ENCODE measurements around the gene ABHD1.
"Not testable (repeated sequence)": the region's sequence is repeated elsewhere in the genome, so short reads cannot be mapped to it uniquely, and the experiment has no call there.

The ABHD1 gene

GRCh38 chr2:27123302-27124150 is at the start of gene ABHD1:
TSS of gene ABHD1 (plus strand) at chr2:27123815. CDS start at chr2:27123949, 134 bp downstream.
- DNase-seq (ENCODE audit: low read depth in 4 of 4, low spot score in 1 of 4): peak in 3 of 4 experiments; percentile 24 to 49 (median 24)

DNA sequence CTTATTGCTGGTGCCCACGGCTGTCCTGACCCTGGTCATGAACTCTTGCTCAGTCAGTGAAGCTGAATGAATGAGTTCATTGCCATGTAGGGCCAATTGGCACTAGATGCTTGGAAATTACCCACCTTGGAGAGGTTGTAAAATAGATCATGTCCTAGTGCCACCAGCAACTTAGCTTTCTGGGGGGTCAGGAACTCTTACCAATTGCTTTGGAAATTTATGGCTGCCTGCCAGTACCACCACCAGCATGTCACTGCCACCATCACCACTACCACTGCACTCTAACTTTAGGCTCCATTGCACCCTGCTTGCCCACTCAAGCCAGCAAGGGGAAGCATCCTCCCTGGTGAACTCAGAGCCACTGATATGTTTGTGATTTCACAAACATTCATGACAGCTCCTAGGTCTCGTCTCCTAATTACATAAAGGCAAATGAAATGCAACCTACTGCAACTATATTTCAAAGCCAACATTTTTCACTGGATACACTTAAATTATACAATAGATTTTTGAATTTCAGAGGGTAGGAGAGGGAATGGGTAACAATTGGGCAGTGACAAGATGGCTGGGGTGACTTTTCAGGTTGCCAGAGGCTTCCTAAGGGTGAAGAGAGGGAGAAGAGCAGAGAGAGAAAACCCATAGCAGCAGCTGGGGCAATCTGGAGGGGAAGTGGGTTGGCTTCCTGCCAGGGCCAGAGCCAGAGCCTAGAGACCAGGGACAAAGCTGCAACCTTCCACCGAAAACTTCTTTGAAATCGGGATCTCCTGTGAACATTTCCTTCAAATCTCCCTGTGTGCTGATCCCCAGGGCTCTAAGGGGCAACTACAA is 48.7 kb upstream of the ABHD1 start:
- DNase-seq (ENCODE audit: low read depth in 4 of 4, low spot score in 1 of 4): no peak

GRCh38 chr2:27075566-27075871 is 48.1 kb upstream of the ABHD1 start:
- DNase-seq (ENCODE audit: low read depth in 4 of 4, low spot score in 1 of 4): not testable (repeated sequence)

- DNase-seq (ENCODE audit: low read depth in 4 of 4, low spot score in 1 of 4): no peak
These were observed 47.3 kb upstream of the ABHD1 start for GRCh38 chr2:27076323-27076722.

DNA sequence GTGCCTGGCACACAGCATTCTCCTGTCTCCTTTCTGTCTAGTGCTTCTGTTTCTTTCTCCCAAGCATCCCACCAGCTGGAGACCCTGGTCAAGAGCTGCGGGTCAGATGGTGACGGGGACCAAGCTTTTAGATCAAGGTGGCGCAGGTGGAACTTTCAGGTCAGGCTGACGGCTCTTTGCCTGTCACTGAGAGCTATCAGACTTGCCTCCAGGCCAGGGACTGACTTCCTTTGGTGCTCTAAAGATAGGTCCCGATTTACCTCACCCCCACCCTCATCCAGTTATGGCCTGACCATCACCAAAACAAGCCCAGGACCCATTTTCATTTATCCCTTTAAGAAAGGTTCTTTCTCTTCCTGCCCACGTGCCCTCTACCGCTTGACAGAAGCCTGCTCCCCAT is 46.4 kb upstream of the ABHD1 start:
- DNase-seq (ENCODE audit: low read depth in 4 of 4, low spot score in 1 of 4): no peak

GRCh38 chr2:27078267-27079194 is 45.1 kb upstream of the ABHD1 start, which contains the start of gene EMILIN1:
TSS of gene EMILIN1 (plus strand) at chr2:27078615. CDS start at chr2:27079066, 451 bp downstream.
- DNase-seq (ENCODE audit: low read depth in 4 of 4, low spot score in 1 of 4): no peak

- no peak for DNase-seq (ENCODE audit: low read depth in 4 of 4, low spot score in 1 of 4)
These were observed 44.1 kb upstream of the ABHD1 start for GRCh38 chr2:27079233-27080139.

DNA sequence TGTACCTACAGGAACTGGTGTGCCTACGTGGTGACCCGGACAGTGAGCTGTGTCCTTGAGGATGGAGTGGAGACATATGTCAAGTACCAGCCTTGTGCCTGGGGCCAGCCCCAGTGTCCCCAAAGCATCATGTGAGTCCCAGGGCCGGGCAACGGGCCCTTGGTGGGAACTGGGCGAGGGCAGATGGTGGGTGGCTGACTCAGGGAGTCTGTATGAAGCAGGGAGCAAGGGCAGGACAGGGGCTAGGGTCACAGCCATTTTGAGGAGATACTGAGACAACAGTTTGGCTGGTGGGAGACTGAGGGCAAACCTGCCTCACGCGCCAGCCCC is 43.5 kb upstream of the ABHD1 start:
- no peak for DNase-seq (ENCODE audit: low read depth in 4 of 4, low spot score in 1 of 4)

GRCh38 chr2:27080603-27080936 is 43.0 kb upstream of the ABHD1 start:
- DNase-seq (ENCODE audit: low read depth in 4 of 4, low spot score in 1 of 4): no peak

GRCh38 chr2:27081984-27082772 is 41.4 kb upstream of the ABHD1 start:
- DNase-seq (ENCODE audit: low read depth in 4 of 4, low spot score in 1 of 4): no peak

GRCh38 chr2:27082773-27083409 is 40.7 kb upstream of the ABHD1 start:
- no peak for DNase-seq (ENCODE audit: low read depth in 4 of 4, low spot score in 1 of 4)

- no peak for DNase-seq (ENCODE audit: low read depth in 4 of 4, low spot score in 1 of 4)
These were observed 40.0 kb upstream of the ABHD1 start for GRCh38 chr2:27083410-27084296.

DNA sequence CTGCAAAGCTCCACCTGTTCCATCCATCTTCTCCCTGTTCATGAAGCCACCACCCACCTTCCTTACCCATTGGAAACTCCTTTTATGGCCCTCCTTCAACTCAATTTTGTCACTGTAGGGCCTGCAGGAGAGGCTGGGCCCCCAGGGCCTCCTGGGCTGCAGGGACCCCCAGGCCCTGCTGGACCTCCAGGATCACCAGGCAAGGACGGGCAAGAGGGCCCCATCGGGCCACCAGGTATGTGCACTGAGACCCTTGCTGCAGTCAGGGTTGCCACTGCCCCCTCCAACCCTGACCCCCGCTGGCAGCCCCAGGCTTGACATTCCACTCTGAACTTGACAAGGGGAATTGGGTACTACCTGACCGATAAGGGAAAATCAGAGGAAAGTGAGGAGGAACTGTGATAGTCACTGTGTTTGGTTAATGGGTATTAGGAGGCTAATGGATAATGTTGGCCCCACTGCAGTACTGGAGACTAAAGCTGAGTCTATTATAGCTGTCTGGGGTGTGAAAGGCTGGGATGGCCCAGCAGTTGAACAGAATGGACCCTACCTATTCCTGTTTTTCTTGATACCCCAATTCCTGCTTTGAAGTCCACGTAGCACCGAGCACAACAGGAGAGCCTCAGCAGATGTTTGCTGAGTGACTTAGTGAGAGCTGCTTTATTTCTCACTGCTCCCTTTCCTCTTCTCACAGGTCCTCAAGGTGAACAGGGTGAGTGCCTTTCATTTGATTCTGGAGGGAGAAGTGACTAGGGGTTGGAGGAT is 39.1 kb upstream of the ABHD1 start:
- no peak for DNase-seq (ENCODE audit: low read depth in 4 of 4, low spot score in 1 of 4)

GRCh38 chr2:27085062-27085672 is 38.4 kb upstream of the ABHD1 start:
- DNase-seq (ENCODE audit: low read depth in 4 of 4, low spot score in 1 of 4): no peak

DNA sequence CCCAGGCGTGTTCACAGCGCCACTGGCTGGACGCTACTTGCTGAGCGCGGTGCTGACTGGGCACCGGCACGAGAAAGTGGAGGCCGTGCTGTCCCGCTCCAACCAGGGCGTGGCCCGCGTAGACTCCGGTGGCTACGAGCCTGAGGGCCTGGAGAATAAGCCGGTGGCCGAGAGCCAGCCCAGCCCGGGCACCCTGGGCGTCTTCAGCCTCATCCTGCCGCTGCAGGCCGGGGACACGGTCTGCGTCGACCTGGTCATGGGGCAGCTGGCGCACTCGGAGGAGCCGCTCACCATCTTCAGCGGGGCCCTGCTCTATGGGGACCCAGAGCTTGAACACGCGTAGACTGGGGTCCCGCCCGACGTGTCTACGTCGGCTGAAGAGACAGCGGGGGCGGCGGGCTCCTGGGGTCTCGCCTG is 37.9 kb upstream of the ABHD1 start:
- DNase-seq (ENCODE audit: low read depth in 4 of 4, low spot score in 1 of 4): peak in 2 of 4 experiments; percentile 28

- DNase-seq (ENCODE audit: low read depth in 4 of 4, low spot score in 1 of 4): peak; percentile 91 to 98 (median 96)
These were observed 37.4 kb upstream of the ABHD1 start for GRCh38 chr2:27086090-27086723.

All from stimulated activated CD4-positive, alpha-beta T cell treated with anti-CD3 and anti-CD28 coated beads, Interleukin-1b, Interleukin-23, amount 100 ng/mL, for 24 hours (primary cell).